SU-DHL-6 (cell line): ENCODE data around the gene RAB17.

Source experiments
- EZH2phosphoT487 ChIP-seq: fragments of 200-600 bp; sonication (generic), shearing (Covaris generic); conservative IDR thresholded peaks from 2 replicates; pipeline ENCODE4 v1.6.1; 2018; ENCODE audit warnings: mild to moderate bottlenecking, antibody characterized with exemption, low read length, moderate library complexity, mixed read lengths
- TF ChIP-seq, protein P1 (sequence below): fragments of 200-600 bp; sonication (generic); IDR thresholded peaks from one replicate; pipeline ENCODE4 v1.5.1; 2017; ENCODE audit warnings: antibody characterized with exemption, mild to moderate bottlenecking, low read length, moderate library complexity; ENCODE audit not compliant: insufficient read depth, poor library complexity, severe bottlenecking

DNA sequence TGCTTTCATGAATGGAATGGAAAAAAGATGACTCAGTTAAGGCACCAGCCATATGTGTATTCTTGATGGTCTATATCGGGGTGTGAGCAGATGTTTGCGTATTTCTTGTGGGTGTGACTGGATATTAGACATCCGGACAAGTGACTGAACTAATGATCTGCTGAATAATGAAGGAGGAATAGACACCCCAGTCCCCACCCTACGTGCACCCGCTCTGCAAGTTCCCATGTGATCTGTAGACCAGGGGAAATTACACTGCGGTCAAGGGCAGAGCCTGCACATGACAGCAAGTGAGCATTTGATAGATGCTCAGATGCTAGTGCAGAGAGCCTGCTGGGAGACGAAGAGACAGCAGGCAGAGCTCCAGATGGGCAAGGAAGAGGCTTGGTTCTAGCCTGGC lies 36.6 kb downstream of the RAB17 start:
- TF ChIP-seq, protein P1, sequence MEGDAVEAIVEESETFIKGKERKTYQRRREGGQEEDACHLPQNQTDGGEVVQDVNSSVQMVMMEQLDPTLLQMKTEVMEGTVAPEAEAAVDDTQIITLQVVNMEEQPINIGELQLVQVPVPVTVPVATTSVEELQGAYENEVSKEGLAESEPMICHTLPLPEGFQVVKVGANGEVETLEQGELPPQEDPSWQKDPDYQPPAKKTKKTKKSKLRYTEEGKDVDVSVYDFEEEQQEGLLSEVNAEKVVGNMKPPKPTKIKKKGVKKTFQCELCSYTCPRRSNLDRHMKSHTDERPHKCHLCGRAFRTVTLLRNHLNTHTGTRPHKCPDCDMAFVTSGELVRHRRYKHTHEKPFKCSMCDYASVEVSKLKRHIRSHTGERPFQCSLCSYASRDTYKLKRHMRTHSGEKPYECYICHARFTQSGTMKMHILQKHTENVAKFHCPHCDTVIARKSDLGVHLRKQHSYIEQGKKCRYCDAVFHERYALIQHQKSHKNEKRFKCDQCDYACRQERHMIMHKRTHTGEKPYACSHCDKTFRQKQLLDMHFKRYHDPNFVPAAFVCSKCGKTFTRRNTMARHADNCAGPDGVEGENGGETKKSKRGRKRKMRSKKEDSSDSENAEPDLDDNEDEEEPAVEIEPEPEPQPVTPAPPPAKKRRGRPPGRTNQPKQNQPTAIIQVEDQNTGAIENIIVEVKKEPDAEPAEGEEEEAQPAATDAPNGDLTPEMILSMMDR: no peak
- no peak for TF ChIP-seq EZH2phosphoT487
